ENCODE results near the gene SRSF9. TPM values are rescaled to one million over a fixed set of nuclear protein-coding genes. Genes with fewer than 3 reads are reported as not detected.
"Not testable (repeated sequence)": the region's sequence is repeated elsewhere in the genome, so short reads cannot be mapped to it uniquely, and the experiment has no call there.

Gene SRSF9
- total RNA-seq, 1 experiment from 2014 or later, result 212 TPM

GRCh38 chr12:120468821-120469449 lies 613 bp downstream of the SRSF9 start:
- DNase-seq, result peak; percentile 93
- Histone ChIP-seq H3K36me3 (replicated peaks; ENCODE audit: control insufficient read depth, insufficient read depth, low read length) (peaks cover 18% of the 10 kb centered on the region), H3K4me3 (ENCODE audit: insufficient read depth, low read depth, low read length) (peak overlapping the region; percentile 99), H3K27me3 (ENCODE audit: control insufficient read depth, insufficient read depth, low read length) (no peaks in the 10 kb centered on the region)

GRCh38 chr12:120468325-120468820 lies 1.2 kb downstream of the SRSF9 start:
- H3K27me3 ChIP-seq (ENCODE audit: control insufficient read depth, insufficient read depth, low read length), result no peaks in the 10 kb centered on the region
- peaks cover 23% of the 10 kb centered on the region for H3K36me3 ChIP-seq (replicated peaks; ENCODE audit: control insufficient read depth, insufficient read depth, low read length)
- peak overlapping the region; percentile 99 for H3K4me3 ChIP-seq (ENCODE audit: insufficient read depth, low read depth, low read length)
- DNase-seq, result peak; percentile 53

DNA sequence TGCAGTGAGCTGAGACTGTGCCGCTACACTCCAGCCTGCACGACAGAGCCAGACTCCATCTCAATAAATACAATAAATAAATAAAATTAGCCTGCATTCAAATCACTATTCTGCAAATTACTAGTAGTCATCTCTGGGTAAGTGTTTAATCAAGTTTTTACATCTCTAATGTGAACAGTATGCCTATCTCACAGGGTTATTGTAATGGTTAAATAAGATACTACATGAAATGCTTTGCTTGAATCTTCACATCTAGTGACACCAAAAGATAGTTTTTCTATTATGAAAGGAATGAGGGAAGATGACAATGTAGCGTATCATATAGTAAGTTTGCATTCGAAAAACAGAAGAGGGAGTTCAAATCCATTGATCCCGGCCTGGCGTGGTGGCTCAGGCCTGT lies 2.1 kb downstream of the SRSF9 start:
- peaks cover 30% of the 10 kb centered on the region for H3K36me3 ChIP-seq (replicated peaks; ENCODE audit: control insufficient read depth, insufficient read depth, low read length)
- H3K4me3 ChIP-seq (ENCODE audit: insufficient read depth, low read depth, low read length), result no peak overlapping the region
- no peak for DNase-seq
- no peaks in the 10 kb centered on the region for H3K27me3 ChIP-seq (ENCODE audit: control insufficient read depth, insufficient read depth, low read length)

GRCh38 chr12:120466560-120467315 lies 2.8 kb downstream of the SRSF9 start:
- peaks cover 36% of the 10 kb centered on the region for H3K36me3 ChIP-seq (replicated peaks; ENCODE audit: control insufficient read depth, insufficient read depth, low read length)
- H3K27me3 ChIP-seq (ENCODE audit: control insufficient read depth, insufficient read depth, low read length), result no peaks in the 10 kb centered on the region
- no peak overlapping the region for H3K4me3 ChIP-seq (ENCODE audit: insufficient read depth, low read depth, low read length)
- no peak for DNase-seq

DNA sequence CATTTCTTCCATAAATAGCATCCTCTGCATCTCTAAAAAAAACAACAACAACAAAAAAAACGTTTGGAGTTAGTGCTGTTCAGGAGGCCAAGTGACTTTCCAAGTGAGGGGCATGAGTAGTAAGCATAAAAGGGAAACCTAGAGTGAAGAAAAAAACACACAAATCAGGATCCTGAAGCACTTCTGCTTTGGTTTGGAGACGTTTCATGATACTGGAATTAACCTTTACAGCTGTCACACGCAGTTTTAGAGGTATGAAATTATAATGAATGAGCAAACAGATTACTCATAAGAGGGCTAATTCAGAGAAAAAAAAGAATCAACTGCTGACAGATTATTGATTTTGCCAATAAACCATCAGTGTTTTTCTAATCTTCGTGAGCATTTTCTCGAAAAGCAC lies 3.8 kb downstream of the SRSF9 start:
- Histone ChIP-seq H3K4me3 (ENCODE audit: insufficient read depth, low read depth, low read length) (no peak overlapping the region), H3K27me3 (ENCODE audit: control insufficient read depth, insufficient read depth, low read length) (no peaks in the 10 kb centered on the region), H3K36me3 (replicated peaks; ENCODE audit: control insufficient read depth, insufficient read depth, low read length) (peaks cover 42% of the 10 kb centered on the region)
- no peak for DNase-seq

DNA sequence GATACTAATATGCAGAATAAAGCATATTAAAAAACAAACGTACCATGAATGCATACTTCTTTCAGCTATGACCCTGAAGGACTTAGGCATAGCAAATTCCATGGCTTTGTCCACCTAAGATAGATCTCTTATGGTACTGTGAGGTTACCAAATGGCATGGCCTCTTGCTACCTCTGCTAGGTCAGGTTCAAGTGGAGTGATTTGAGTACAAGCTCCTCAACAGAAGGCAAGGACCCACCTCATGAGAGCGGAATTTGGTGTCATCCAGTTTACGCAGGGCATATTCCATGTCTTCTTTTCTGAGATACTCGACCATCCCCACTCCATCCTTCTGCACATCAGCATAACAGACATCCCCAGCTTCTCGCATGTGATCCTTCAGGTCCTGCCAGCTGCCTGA lies 5.8 kb downstream of the SRSF9 start:
- Histone ChIP-seq H3K4me3 (ENCODE audit: insufficient read depth, low read depth, low read length) (no peak overlapping the region), H3K27me3 (ENCODE audit: control insufficient read depth, insufficient read depth, low read length) (no peaks in the 10 kb centered on the region), H3K36me3 (replicated peaks; ENCODE audit: control insufficient read depth, insufficient read depth, low read length) (peaks cover 52% of the 10 kb centered on the region)
- DNase-seq, result no peak

DNA sequence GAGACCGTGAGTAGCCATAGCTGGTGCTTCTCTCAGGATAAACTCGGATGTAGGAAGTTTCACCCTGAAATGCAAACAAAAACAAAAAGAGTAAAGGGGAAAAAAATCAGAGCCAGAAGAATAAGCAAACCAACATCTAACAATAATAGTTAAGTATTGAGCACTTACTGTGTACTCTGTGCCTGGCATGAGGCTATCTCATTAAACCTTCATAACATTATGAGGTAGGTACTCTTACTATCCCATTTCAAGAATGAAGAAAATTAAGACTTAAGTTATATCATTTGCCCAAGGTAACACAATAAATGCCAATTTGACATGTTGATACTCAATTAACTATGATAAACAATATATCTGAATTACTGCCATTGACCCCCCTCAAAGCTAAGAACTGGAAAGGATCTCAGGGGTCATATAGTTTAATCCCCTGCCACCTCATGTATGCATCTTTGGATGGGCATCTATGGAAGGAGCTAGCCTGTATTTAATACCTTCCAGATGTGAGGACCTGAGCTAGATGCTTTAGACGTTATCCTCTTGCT lies 7.4 kb downstream of the SRSF9 start:
- H3K36me3 ChIP-seq (replicated peaks; ENCODE audit: control insufficient read depth, insufficient read depth, low read length), result peaks cover 60% of the 10 kb centered on the region

DNA sequence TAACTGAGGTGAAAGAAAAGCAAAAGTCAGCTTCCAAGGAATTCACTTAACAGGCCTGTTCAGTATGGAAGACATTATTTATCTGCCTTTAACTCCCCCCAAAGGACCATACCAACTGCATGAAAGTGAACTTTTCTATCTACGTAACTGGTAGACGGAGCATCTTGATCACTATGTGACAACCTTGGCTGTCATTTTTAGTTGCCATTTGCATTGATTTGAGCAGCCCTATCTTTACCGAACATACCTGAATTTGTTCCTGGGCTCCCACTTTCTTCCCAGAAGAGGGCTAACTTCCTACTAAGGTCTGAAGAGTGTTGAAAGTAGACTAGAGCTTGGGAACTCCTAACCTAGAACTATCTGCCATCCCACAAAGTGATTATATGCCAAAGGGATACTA lies 9.4 kb downstream of the SRSF9 start:
- H3K4me3 ChIP-seq (ENCODE audit: insufficient read depth, low read depth, low read length), result no peak overlapping the region
- peaks cover 59% of the 10 kb centered on the region for H3K36me3 ChIP-seq (replicated peaks; ENCODE audit: control insufficient read depth, insufficient read depth, low read length)
- DNase-seq, result no peak
- H3K27me3 ChIP-seq (ENCODE audit: control insufficient read depth, insufficient read depth, low read length), result no peaks in the 10 kb centered on the region

More for the DNA sequence above, 7.4 kb downstream of the SRSF9 start:
- Histone ChIP-seq H3K27me3 (ENCODE audit: control insufficient read depth, insufficient read depth, low read length) (no peaks in the 10 kb centered on the region), H3K4me3 (ENCODE audit: insufficient read depth, low read depth, low read length) (no peak overlapping the region)
- no peak for DNase-seq

DNA sequence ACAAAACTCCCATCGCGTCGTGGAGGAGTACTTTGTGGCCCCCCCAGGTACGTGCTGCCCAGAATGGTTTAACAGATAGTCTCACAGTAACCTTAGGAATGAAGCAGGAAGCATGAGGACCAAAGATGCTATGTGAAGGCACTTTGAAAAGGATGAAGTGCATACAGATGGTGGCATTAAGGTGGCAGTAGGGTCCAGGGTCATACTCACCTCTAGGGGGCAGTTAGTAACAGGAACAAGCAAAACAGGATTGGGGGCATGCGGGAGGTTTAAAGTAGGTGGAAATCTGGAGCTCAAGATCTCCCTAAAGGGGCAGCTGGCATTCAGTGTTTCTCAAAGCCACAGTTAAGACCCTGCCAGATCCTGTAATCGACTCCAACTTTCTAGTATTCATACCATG lies 12.4 kb downstream of the SRSF9 start:
- Histone ChIP-seq H3K27me3 (ENCODE audit: control insufficient read depth, insufficient read depth, low read length) (no peaks in the 10 kb centered on the region), H3K36me3 (replicated peaks; ENCODE audit: control insufficient read depth, insufficient read depth, low read length) (peaks cover 38% of the 10 kb centered on the region), H3K4me3 (ENCODE audit: insufficient read depth, low read depth, low read length) (no peak overlapping the region)
- DNase-seq, result peak; percentile 84

DNA sequence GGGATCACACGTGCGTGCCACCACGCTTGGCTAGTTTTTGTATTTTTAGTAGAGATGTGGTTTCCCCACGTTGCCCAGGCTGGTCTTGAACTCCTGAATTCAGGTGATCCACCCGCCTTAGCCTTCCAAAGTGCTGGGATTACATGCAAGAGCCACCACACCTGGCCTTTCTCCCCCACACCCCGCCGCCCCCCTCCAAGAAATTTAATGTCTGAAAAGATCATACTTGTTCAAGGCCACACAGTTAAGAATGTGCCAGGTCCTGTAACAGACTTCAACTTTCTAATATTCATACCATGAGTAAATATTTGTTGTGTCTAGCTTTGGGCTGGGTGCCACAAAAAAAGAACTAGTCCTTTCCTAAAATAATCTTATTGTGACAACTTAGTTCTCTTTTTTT lies 14.2 kb downstream of the SRSF9 start:
- Histone ChIP-seq H3K27me3 (ENCODE audit: control insufficient read depth, insufficient read depth, low read length) (no peaks in the 10 kb centered on the region), H3K4me3 (ENCODE audit: insufficient read depth, low read depth, low read length) (no peak overlapping the region), H3K36me3 (replicated peaks; ENCODE audit: control insufficient read depth, insufficient read depth, low read length) (peaks cover 29% of the 10 kb centered on the region)
- no peak for DNase-seq

DNA sequence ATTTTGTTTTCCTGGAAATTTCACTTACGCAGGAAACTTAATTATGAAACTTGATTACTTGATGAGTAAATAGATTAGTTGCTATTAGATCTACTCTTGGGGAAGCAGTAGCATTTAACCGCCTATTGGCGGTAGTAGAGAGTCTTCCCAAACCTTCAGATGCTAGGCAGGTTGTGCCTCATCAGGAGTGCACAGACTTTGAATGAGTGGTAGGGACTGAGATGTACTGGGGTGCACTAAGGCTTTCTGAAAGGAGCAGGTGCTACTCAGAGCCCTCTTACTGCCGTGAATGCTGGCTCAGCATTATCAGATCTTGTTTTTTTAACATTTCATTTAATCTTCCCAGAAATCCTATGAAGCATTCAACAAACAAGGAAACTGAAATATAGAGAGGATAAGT lies 15.6 kb downstream of the SRSF9 start:
- Histone ChIP-seq H3K4me3 (ENCODE audit: insufficient read depth, low read depth, low read length) (no peak overlapping the region), H3K27me3 (ENCODE audit: control insufficient read depth, insufficient read depth, low read length) (no peaks in the 10 kb centered on the region), H3K36me3 (replicated peaks; ENCODE audit: control insufficient read depth, insufficient read depth, low read length) (peaks cover 22% of the 10 kb centered on the region)
- peak; percentile 74 for DNase-seq

- Histone ChIP-seq H3K27me3 (ENCODE audit: control insufficient read depth, insufficient read depth, low read length) (no peaks in the 10 kb centered on the region), H3K36me3 (replicated peaks; ENCODE audit: control insufficient read depth, insufficient read depth, low read length) (peaks cover 16% of the 10 kb centered on the region), H3K4me3 (ENCODE audit: insufficient read depth, low read depth, low read length) (no peak overlapping the region)
- DNase-seq, result no peak
These were observed 16.3 kb downstream of the SRSF9 start for GRCh38 chr12:120453060-120453750.

GRCh38 chr12:120452524-120452923 lies 17.0 kb downstream of the SRSF9 start:
- H3K4me3 ChIP-seq (ENCODE audit: insufficient read depth, low read depth, low read length); DNase-seq; H3K27me3 ChIP-seq (ENCODE audit: control insufficient read depth, insufficient read depth, low read length): not testable (repeated sequence)
- H3K36me3 ChIP-seq (replicated peaks; ENCODE audit: control insufficient read depth, insufficient read depth, low read length), result peaks cover 17% of the 10 kb centered on the region

DNA sequence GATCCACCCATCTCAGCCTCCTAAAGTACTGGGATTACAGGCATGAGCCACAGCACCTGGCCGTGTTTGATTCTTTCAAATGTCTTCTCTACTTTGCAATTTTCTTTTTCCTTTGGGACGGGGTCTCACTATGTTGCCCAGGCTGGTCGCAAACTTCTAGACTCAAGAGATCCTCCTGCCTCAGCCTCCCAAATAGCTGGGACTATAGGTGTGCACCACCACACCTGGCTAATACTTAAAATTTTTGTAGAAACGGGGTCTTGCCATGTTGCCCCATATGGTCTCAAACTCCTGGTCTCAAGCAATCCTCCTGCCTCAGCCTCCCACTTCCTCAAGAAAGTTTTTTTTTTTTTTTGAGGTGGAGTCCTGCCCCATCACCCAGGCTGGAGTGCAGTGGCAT lies 21.6 kb downstream of the SRSF9 start:
- DNase-seq, result no peak
- Histone ChIP-seq H3K36me3 (replicated peaks; ENCODE audit: control insufficient read depth, insufficient read depth, low read length) (peaks cover 14% of the 10 kb centered on the region), H3K4me3 (ENCODE audit: insufficient read depth, low read depth, low read length) (no peak overlapping the region), H3K27me3 (ENCODE audit: control insufficient read depth, insufficient read depth, low read length) (no peaks in the 10 kb centered on the region)

GRCh38 chr12:120446844-120447178 lies 22.7 kb downstream of the SRSF9 start:
- Histone ChIP-seq H3K4me3 (ENCODE audit: insufficient read depth, low read depth, low read length) (peak overlapping the region; percentile 99), H3K36me3 (replicated peaks; ENCODE audit: control insufficient read depth, insufficient read depth, low read length) (peaks cover 12% of the 10 kb centered on the region)
- not testable (repeated sequence) for H3K27me3 ChIP-seq (ENCODE audit: control insufficient read depth, insufficient read depth, low read length); DNase-seq
